HG02938 (cell line): Measurements from ENCODE around the gene PROM2.

Experiments
- ATAC-seq: cut with Tn5 transposase; IDR thresholded peaks from one replicate; pipeline ENCODE4 v1.9.1; 2021; ENCODE audit warnings: mild to moderate bottlenecking, moderate library complexity; ENCODE audit not compliant: unreplicated experiment

Gene PROM2

DNA sequence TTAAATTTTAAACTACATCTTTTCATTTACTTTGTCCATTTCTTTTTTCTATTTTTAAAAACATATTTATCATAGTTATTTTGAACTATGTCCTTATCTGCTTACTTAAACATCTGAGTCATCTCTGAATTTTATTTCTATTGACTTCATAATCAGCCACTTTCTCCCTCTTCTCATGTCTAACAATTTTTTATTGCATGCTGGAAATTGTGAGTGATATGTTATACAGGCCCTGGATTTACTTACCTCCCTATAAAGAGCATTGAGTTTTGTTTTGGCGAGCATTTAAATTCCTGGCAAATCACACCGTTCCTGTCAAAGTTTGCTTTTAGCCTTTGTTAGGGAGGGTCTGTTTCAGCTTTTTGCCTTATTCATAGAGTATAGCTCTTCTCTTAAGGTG, 62.2 kb downstream of the PROM2 start:
- no peak for ATAC-seq

DNA sequence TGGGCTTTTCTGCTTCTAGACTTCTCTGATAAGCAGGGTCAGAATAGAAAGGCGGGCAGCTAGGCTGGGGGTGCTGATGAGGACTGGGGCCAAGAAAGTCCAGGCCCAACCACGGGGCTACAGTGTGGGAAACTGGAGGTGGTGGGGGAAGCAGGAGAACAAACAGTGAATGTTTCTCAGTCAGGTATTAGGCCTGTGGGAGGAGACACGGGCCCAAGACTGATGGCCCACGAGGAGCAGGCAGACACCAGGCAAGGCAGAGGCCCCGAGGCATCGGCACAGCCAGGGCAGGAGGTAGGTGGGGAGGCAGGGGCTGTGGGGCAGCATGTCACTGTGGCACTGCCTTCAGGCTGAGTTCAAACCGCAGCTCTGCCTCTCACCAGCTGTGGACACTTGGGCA, 63.6 kb downstream of the PROM2 start:
- ATAC-seq, result no peak
